NCI-H82 (cell line): ENCODE data around the gene TRAF1.

ENCODE experiments used
- DNase-seq: peaks from one replicate; lab custom pipeline; 2025; lab: John Stamatoyannopoulos, UW

TRAF1 gene

DNA sequence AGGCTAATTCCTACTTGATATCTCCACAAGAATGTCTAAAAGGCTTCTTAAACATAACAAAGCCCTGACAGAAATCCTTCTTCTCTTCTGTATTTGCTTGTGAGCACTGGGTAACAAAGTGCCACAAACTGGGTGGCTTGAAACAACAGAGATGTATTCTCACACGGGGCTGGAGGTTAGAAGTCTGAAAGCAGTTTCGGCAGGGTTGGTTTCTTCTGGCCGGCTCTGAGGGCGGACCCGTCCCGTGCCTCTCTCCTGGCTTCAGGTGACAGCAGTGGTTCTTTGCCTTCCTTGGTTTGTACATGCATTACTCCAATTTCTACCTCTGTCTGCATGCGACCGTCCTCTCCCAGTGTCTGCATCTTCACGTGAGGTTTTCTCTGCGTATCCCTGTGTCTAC lies 14.0 kb upstream of the TRAF1 start:
- no peak for DNase-seq

DNA sequence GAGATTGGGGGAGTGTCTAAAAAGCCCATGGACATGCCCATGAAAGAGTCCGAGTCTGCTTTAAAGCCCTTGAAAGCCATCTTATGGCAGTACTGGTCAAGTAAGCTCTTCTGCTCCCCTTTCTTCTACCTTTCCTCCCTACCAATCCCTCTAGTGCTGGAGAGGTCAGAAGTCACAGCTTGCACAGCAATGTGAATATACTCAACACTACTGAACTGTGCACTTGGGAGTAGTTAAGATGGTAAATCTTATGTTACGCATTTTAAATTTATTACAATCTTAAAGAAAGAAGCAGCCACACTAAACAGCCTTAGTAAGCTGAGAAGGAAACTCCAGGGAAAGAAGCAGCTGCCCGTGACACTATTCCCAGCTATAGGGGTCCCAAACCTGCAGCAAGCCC lies 12.3 kb upstream of the TRAF1 start:
- no peak for DNase-seq

DNA sequence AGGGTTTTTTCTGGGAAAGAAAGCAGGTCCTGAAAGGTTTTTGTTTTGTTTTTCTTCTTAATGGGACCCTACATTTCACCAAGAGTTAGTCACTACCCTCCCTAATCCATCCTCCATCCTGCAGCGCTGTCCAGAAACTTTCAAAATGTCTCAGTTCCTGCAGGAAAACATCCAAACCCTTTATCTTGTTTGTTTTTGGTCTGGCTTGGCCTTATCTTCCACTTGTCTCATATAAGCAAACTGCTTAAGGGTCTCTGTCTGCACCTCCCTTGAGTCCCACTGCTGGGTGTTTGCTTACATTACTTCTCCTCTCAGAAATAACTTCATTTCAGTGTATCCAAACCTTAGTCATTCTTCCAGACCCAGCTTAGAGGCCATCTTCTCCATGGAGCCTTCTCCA lies 11.0 kb upstream of the TRAF1 start:
- DNase-seq = no peak

DNA sequence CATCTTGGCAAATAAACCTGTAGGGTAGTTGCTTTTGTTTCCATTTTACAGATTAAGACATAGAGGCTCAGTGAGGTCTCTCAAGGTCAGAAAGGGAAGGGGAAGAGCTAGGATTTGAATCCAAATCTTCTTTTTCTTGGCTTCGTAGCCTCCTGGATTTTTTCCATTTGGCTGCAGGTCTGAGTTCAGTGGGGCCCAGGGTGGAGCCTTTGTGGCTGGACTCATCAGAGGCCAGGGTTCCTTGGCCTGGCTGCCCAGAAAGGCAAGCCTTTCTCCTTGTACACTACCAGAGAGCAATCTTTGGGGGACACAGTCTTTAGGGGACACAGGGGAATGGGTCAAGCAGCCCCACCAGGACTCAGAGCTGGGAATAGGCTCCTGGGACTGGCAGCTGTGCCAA lies 10.5 kb upstream of the TRAF1 start:
- DNase-seq = no peak

DNA sequence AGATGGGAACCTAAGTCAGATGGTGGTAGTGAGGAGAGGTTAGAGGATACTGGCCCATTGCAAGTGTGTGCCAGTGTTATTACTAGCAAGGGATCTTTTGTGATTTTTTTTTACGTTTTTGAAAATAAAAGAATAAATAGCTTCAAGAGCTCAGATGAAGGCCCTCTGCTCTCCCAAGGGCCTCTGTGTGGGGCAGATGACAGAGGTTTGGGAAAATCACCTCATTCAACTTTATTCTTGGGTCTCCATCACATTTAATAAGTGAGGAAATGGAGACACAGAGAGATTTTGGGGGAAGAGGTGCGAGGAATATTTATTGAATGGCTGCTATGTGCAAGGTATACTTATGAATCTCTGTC lies 10.1 kb upstream of the TRAF1 start:
- no peak for DNase-seq

DNA sequence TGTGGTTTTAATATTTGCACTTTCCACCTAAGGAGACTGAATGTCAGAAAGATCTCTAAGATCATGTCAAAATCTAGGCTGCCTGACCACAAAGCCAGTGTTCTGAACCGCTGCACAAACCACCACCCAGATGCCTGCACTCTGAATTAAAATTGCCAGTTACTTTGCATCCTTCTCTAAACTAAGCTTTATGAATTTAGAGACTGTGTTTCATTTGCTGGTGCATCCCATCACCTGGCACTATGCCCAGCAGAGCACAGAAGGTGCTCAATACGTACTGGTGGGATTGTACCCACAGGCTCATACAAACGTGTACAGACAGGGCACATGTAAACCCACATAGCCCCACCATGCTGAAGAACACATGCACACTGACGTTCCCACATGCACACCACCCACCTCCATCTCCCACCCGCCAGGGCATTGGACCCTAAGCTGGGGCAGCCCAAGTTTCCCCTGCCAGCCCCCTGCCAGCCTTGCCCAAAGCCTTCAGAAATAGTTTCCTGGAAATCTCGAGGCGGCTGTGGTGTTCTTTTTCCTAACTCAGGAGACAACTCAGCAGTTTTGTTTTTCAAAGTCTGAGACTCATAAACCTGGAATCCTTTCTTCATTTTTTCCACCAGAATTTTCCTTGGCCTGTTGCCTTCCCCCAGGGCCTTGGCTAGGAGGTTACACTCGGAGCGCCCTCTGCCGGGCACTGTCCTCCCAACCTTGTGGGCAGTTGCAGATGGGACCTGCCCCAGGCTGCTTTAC lies 9.6 kb upstream of the TRAF1 start:
- peak; percentile 95 for DNase-seq

DNA sequence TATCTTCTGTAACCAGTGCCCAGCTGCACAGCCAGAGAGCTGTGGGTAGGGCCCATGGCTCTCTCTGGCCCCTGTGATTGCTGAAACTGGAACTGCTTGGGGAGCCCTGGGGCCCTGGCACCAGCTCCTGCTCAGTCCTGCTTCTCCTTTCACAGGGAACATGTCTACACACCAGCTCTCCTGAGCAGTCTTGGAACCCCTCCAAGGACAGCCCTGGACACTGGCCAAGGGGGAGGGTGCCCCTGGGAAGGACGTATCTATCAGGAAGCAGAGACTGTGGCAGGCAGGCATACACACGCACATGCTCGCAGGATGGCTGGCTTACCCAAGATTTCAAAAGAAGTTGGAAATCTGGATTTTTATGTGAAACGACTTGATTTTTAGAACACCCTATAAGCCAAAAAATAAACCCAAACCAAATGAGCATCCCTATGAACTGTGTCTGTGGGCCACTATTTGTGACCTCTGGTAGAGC lies 8.8 kb upstream of the TRAF1 start:
- DNase-seq = peak; percentile 66

DNA sequence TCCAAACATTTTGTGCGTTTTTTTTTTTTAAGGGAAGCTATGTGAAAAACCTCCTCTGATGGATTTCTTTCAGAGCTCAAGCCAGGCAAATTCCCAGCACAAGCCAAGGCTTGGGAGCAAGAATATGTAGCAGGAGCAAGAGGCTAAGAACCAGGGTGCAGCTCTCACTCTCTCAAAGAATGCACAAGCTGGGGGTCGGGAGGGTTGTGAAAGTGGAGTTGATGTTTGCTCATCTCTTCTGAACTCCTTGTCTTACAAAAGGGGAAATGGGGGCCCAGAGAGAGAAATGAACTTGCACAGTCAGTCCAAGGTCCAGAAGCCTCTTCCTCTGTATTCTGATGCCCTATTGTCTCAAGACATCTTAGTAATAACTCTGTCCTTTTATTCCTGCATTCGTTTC lies 7.7 kb upstream of the TRAF1 start:
- no peak for DNase-seq

DNA sequence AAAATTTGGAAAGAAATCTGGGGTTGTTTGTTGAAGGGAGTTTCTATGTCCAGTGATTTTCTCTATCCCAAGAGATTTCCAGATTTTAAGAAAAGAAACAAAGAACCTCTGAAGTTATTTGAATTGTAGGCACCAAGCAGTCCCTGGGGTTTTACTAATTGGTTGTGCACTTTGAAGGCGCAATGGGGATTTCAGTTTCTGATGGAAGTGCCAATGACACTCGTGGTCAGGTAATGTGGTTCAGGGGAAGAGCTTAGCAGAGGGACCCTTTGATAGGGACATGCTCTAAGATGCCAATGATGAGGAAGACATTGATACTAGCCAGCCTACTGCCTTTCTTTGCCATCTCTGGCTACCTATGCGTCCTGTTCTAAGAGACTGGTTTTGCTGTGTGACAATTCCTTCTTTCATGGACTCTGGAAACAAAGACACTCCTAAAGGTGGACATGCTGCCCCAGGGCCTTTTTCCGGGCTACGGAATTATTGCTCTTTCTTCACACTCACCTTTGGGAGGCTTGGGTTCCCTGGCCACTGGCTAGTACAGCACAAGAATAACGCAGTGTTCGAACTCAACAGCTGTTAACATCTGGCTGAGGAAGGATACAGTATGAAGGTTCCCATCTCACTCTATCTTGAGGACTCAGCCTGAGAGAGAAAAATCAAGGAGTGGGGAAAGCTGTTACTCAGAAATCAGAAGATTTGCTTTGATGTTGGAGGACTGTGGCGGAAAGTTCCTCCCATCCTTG lies 6.9 kb upstream of the TRAF1 start:
- DNase-seq = no peak

DNA sequence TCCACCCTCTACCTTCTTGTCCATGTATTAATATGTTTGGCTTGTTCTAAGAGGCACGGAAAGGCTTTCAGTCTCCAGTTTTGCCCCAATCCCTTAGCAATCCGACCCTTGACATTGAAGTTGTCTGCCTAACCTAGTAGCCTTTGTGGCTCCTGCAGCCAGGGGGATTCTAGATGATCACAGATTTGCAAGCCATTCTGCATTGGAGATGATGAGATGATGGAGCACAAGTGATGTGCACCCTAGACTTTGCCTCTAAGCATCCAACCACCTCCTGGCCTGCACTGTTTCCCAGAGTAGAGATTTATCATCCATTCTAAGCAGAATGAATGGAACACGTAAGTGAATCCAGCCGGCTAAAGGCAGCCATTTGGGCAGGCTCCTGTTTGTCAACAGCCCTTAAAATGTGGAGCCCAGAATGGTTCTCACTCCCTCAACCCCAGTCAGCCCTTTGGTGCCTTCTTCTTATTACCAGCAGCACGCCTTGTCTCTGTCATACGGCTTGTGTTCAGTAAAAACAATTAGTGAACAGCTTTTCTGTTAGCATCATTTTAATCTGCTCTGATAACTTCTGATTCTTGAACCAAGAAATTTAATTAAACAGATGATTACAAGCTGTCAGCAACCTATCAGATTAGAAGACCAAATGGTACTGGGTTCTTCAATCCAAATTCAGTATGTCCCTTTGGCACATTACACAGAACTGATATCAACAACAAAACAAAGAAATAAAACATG lies 5.7 kb upstream of the TRAF1 start:
- peak; percentile 88 for DNase-seq

DNA sequence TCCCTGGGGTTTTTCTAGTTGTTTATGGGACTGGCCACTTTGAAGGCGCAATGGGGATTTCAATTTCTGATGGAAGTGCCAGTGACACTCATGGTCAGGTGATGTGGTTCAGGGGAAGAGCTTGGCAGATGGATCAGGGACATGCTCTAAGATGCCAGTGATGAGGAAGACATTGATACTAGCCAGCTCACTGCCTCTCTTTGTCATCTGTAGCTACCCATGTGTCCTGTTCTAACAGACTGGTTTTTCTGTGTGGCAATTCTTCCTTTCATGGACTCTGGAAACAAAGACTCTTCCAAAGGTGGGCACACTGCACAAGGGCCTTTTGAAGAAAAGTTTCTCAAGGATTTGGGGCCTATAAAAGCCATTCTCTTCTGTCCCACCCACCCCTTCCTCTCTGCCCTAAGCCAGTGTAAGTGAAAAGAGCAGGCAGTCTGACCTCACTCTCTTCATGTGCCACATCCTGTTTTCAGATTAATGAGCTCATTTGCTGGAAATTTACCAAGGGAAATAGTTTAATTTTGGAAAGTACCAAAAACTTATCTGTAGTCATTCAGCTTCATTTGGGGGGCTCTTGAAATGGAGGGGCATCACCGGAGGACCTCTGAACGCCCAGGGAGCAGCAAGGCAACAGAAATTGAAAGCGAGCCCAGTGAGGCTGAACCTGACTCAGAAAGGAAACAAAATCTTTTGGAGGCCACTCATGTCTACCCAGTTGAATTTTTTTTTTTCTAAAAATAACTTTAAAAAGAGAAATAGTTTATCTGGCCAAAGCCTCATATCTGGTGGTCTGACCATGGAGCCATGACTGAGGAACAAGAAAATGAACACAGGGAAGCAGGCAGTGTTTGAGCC lies 4.9 kb upstream of the TRAF1 start:
- peak; percentile 16 for DNase-seq

DNA sequence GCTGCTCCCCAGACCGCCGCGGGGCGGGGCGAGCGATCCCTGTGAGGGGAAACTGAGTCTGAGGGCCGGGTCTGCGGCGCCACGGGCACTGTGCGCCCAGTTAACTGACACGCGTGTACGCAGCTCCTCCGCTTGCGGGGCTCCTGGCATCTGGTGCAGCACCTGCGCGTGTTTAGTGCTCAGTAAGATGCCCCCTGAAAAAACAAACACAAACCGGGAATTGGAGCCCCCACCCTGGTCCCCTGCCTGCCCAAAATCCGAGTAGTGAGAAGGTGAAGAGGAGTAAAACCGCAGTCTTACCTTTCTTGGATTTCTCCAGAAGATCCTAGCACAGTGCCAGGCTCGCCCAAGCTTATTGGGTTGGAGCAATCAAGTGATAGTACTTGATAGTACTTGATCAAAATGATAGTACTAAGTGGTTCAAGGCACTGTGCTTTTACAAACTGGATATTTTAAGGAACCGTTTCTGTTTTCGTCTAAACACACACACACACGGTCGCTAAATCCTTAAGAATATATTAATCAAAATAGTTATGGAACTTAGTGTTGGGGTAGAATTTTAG lies 2.7 kb upstream of the TRAF1 start:
- no peak for DNase-seq

DNA sequence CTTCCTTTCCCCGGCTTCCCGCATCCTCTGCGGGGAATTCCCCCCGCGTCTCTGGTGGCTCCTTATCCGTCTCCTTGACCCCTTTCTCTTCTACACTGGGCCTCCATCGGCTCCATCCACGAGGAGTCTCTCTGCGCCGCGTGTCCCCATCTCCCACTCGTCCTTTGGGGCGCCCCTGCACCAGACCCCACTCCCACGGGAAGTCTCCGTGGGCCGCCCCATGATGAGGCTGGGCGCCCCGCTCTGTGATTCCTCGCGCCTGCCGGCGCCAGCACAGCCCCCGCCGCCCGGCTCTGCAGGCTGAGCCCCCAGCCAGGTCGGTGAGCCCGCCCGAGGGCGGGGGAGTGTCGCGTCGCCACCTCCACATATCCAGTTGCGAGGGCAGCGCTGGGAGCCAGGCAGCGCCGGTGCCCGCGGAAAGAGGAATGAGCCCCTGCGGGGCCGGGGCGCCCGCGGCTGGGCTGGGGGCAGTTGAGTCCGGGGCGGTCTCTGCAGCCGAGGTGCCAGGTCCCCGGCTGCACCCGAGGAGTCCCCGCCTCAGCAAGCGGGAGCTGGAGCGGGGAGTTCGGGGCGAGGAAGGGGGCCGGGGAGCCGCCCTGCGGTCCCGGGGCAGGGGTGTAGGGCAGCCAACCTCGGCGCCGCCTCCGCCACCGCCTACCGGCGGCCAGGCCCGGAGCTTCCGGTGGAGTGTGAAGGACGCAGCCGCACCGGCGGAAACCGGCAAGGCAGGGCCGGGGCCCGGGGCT lies 2.1 kb upstream of the TRAF1 start:
- DNase-seq = no peak

DNA sequence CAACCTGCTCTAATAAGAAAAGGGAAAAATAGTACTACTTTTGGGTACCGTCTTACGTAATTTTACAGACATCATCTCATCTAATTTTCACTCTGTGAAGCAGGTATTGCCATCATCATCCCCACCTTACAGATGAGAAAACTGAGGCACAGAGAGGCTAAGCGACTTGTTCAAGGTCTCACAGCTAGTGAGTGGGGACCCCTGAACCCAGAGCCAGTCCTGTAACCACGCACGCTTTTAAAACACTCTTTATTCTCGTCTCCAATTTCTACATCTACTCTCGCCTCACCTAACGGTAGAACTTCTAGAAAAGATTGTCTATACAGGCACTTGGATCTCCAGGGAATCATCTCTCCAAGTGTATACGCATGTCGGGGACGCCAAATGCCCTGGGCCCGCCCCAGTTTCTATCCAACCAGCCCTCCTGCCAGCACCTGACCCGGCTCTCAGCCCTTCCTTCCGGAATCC lies 1.5 kb upstream of the TRAF1 start:
- DNase-seq = no peak

DNA sequence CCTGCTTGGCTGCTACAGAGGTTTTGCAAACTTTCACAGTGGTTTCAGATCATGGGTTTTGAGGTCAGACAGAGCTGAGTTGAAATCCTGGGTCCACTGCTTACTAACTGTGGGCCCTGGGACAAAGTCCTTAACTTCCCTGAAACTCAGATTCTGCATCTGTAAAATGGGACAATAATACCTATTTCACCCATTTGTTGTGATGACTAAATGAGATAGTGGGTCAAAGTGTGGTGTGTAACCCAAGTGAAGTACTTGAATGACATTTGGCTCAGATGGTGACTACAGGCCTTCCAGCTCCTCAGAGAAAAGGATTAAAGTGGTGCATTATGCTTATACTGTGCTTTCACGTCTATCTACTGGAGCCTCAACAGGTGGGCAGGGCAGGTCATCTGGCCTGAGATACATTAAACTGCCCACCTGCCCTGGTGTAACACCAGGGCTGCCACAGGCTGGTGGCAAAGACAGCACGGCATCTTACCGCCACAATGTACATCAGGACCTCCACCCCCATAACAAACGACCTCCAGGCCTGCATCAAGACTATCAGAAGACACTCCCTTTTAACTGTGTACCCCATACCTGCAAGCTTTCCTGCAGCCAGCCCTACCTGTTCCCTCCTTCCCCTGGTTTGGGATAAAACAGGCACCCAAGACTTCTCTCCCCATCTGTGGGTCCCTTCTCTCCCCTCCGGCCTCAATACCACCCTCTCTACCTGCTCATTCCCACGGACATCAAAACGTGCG lies 846 bp upstream of the TRAF1 start:
- no peak for DNase-seq

DNA sequence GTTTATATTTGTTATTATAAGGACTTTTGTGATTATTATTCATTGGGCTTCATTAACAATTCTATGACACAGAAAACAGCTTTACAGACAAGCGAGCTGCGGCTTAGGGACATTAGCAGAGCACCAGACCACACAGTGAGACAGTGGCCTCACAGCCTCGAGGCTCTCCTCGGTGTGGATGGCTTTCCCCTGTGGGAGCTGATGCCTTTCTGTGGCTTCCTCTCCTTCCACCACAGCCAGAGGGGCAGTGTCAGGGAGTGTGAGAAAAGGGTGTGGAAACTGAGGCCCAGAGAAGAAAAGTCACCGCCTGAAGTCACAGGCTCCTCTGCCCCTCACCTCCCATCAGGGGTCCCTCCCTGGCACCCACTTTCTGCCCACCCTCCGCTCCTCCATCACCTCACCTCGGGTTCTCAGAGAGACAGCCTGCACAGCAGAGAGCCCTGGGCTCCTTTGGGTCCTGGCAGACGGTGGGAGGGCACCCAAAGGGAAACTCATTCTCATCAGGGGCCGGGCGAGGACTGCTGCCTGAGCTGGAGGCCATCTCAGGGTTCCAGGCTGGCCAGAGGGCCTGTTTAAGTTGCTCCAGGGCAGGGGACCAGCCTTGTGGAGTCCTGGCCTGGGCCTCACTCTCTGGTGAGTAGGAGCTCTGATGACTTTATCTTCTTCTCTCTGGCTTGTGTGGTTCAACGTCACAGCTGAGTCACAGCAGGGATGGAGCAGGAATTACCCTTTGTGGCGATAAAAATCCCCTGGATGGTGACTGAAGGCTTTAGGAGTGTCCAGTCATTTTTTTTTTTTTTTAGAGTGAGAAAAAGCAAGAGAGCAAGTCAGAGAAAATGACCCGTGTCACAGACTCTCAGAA lies 830 bp downstream of the TRAF1 start:
- DNase-seq = no peak

DNA sequence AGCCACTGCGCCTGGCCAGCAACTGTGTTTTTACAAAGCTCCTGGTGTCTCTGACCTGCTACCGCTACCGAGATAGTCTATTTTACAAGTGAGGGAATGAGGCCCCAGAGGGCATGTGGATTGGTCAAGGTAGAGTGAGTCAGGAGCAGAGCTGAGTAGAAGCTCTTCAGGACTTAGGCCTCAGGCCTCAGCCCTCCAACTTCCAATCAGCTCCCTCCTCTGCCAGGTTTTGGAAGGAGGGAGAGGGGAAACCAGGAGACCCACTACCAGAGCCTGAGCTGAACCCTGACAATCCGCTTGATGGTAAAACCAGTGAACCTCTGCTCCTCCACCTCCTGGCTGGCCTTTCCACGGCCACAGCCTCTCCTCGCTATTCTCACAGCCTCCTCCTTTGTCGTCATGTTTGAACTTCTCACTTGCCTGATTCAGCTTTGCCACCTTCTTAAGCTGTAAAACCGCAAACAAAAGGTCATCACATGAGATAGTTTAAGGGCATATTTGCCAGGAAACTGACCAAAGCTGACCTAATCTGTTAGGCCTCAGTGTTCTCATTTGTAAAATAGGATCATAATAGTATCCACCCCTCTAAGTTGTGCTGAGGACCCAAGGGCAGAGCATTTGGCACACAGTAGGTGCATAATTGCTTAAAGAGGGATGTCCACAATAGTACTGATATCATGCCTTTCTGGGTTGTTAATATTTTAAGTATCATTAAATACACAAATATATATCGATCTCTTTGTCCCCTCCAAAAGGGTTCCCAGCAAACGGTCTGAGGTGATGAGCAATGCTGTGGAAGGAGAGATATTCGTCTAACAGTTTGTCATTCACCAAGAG lies 1.7 kb downstream of the TRAF1 start:
- peak; percentile 18 for DNase-seq
